Smooth muscle cell (in vitro differentiated cells): Measurements from ENCODE around the gene ZNF580. TPM values are rescaled to one million over a fixed set of nuclear protein-coding genes. Genes with fewer than 3 reads are reported as not detected.

Source experiments
- DNase-seq: peaks from one replicate; lab custom pipeline; 2025; ENCODE audit not compliant: unreplicated experiment; lab: John Stamatoyannopoulos, UW
- H2AFZ ChIP-seq: fragments of 200-600 bp; sonication (generic); 2 replicates; pipeline ENCODE4 v1.6.0; 2016; ENCODE audit warnings: antibody characterized with exemption, low read depth, mild to moderate bottlenecking
- H3F3A ChIP-seq: fragments of 200-600 bp; sonication (generic); 2 replicates; pipeline ENCODE4 v1.6.0; 2017; ENCODE audit warnings: antibody characterized with exemption, low read depth
- H3K27ac ChIP-seq: fragments of 200-600 bp; sonication (generic); 2 replicates; pipeline ENCODE4 v1.5.1; 2016; ENCODE audit warnings: low read depth, mild to moderate bottlenecking
- H3K27me3 ChIP-seq: fragments of 200-600 bp; sonication (generic); 2 replicates; pipeline ENCODE4 v1.6.1; 2016; ENCODE audit warnings: low read depth, mild to moderate bottlenecking
- H3K36me3 ChIP-seq: fragments of 200-600 bp; sonication (generic); 2 replicates; pipeline ENCODE4 v1.5.1; 2016; ENCODE audit warnings: low read depth
- H3K4me1 ChIP-seq: fragments of 200-600 bp; sonication (generic); 2 replicates; pipeline ENCODE4 v1.5.1; 2016; ENCODE audit warnings: low read depth
- H3K4me2 ChIP-seq: fragments of 200-600 bp; sonication (generic); 2 replicates; pipeline ENCODE4 v1.6.0; 2016; ENCODE audit warnings: mild to moderate bottlenecking
- H3K4me3 ChIP-seq: fragments of 200-600 bp; sonication (generic); 2 replicates; pipeline ENCODE4 v1.5.1; 2016; ENCODE audit warnings: mild to moderate bottlenecking
- H3K79me2 ChIP-seq: fragments of 200-600 bp; sonication (generic); 2 replicates; pipeline ENCODE4 v1.6.0; 2016; ENCODE audit warnings: low read depth, mild to moderate bottlenecking
- H3K9ac ChIP-seq: fragments of 200-600 bp; sonication (generic); 2 replicates; pipeline ENCODE4 v1.6.0; 2016; ENCODE audit warnings: low read depth
- H3K9me3 ChIP-seq: fragments of 200-600 bp; sonication (generic); replicated peaks from 2 replicates; pipeline ENCODE4 v1.5.1; 2016; ENCODE audit warnings: low read depth
- H4K20me1 ChIP-seq: fragments of 200-600 bp; sonication (generic); 2 replicates; pipeline ENCODE4 v1.6.0; 2016; ENCODE audit warnings: low read depth
- WGBS: methylation state at CpG from one replicate; pipeline ENCODE4 v1.1.7; 2016; ENCODE audit warnings: low lambda C conversion rate; 5-methylcytosine and 5-hydroxymethylcytosine counted together
- polyA plus RNA-seq: library from polyadenylated mRNA; unstranded; fragments of >200 nt; fragmentation: Nextera tagmentation; extraction: Ambion mirVana; gene quantifications from 2 replicates; pipeline ENCODE4 v1.2.1, GENCODE V29; 2016
- total RNA-seq: library from RNA; depleted of rRNA; stranded (reverse); fragments of >200 nt; gene quantifications from 2 replicates; pipeline ENCODE4 v1.2.3, GENCODE V29; 2014
- TF ChIP-seq, protein P1 (sequence below): fragments of 200-600 bp; sonication (generic); IDR thresholded peaks from 2 replicates; pipeline ENCODE4 v1.5.1; 2017; ENCODE audit warnings: borderline replicate concordance, mild to moderate bottlenecking, antibody characterized with exemption; ENCODE audit not compliant: insufficient read depth, poor library complexity, severe bottlenecking

Gene ZNF580
- total and polyA plus RNA-seq, 2 experiments from 2014 or later: 11.9 to 76.8 TPM

DNA sequence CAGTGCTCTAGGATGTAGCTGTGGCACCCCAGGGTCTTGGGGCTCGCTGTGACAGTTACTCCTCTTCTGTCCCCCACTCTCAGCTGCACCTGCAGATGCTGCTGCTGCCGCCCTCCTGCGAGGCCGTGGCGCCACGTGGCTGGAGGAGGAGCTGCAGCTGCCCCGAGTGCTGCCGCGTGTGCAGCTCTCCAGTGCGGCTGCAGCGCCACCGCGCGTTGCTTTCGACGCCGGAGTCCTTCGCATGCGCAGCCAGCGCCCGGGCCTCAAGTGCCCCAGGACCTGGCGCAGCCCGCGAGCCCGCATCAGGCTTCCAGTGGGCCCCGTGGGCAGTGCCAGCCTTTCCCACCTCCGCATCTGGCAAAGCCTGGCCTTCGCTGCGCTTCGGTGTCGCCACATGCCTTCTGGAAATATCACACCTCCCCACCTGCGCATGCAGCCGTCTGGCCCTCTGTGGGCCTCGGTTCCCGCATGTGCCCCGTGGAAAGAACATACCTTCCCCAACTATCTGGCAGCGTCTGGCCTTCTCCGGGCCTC is 692 bp upstream of the ZNF580 start:
- 57% methylated on average over 38 of the region's 38 CpGs for WGBS
- TF ChIP-seq, protein P1, sequence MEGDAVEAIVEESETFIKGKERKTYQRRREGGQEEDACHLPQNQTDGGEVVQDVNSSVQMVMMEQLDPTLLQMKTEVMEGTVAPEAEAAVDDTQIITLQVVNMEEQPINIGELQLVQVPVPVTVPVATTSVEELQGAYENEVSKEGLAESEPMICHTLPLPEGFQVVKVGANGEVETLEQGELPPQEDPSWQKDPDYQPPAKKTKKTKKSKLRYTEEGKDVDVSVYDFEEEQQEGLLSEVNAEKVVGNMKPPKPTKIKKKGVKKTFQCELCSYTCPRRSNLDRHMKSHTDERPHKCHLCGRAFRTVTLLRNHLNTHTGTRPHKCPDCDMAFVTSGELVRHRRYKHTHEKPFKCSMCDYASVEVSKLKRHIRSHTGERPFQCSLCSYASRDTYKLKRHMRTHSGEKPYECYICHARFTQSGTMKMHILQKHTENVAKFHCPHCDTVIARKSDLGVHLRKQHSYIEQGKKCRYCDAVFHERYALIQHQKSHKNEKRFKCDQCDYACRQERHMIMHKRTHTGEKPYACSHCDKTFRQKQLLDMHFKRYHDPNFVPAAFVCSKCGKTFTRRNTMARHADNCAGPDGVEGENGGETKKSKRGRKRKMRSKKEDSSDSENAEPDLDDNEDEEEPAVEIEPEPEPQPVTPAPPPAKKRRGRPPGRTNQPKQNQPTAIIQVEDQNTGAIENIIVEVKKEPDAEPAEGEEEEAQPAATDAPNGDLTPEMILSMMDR: peak; percentile 9

DNA sequence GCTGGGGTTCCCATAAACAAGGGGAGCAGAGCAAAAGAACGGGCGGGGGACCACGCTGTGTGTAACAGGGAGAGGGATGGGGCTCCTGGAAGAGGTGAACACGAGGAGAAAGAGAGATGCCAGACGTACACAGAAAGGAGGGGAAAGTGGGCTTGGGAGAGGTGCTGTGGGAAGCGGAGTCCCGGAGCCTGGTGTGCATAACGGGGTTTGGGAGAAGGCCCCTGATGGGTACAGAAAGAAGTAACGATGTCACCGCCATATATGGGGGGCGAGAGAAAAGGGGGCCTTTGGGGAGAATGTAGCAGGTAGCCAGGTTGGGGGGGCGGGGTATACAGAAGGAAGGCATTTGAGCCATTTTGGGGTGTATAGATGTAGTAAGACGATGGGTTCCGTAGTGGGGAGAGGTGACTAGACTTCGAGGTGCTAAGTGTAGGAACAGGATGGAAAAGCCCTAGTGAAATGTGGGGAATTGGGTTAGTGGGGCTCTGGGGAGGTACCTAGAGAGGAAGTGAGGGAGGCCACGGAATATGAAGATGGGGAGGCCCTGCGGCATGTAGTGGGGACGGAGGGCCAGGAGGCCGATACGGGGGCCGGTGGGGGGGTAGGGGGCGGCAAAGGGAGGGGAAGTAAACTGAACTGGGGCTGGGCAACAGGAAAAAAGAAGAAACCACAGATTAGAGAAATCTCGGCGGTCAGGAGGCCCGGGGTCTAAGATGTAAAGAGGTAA is 787 bp downstream of the ZNF580 start:
- no peak for DNase-seq
- no peaks in the 10 kb centered on the region for H3K9me3 ChIP-seq
- H3K4me2 ChIP-seq: peak overlapping the region; percentile 97
- peak overlapping the region; percentile 79 for H3K4me3 ChIP-seq
- no peaks in the 10 kb centered on the region for H4K20me1 ChIP-seq
- H3F3A ChIP-seq: peaks cover 12% of the 10 kb centered on the region
- TF ChIP-seq, protein P1: no peak
- no peaks in the 10 kb centered on the region for H3K27me3 ChIP-seq
- peak overlapping the region; percentile 81 for H2AFZ ChIP-seq
- peak overlapping the region; percentile 80 for H3K9ac ChIP-seq
- WGBS: 2% methylated on average over 23 of the region's 25 CpGs
- peak overlapping the region; percentile 62 for H3K27ac ChIP-seq
- H3K79me2 ChIP-seq: peaks cover 57% of the 10 kb centered on the region
- H3K4me1 ChIP-seq: peaks cover 15% of the 10 kb centered on the region
- H3K36me3 ChIP-seq: no peaks in the 10 kb centered on the region

More for the DNA sequence above, 692 bp upstream of the ZNF580 start:
- H2AFZ ChIP-seq: no peak overlapping the region
- H4K20me1 ChIP-seq: no peaks in the 10 kb centered on the region
- H3K27ac ChIP-seq: peak overlapping the region; percentile 62
- H3K9me3 ChIP-seq: no peaks in the 10 kb centered on the region
- peak overlapping the region; percentile 79 for H3K4me3 ChIP-seq
- no peak for DNase-seq
- H3K79me2 ChIP-seq: peaks cover 57% of the 10 kb centered on the region
- H3K27me3 ChIP-seq: no peaks in the 10 kb centered on the region
- peaks cover 23% of the 10 kb centered on the region for H3K4me1 ChIP-seq
- no peaks in the 10 kb centered on the region for H3K36me3 ChIP-seq
- H3K4me2 ChIP-seq: peak overlapping the region; percentile 97
- peak overlapping the region; percentile 80 for H3K9ac ChIP-seq
- peaks cover 15% of the 10 kb centered on the region for H3F3A ChIP-seq

- Histone ChIP-seq H3K4me3 (peak overlapping the region; percentile 79), H2AFZ (no peak overlapping the region), H3K9me3 (no peaks in the 10 kb centered on the region), H3K4me2 (peak overlapping the region; percentile 97), H3F3A (peaks cover 19% of the 10 kb centered on the region), H3K27me3 (no peaks in the 10 kb centered on the region), H4K20me1 (no peaks in the 10 kb centered on the region), H3K9ac (peak overlapping the region; percentile 80), H3K4me1 (peaks cover 21% of the 10 kb centered on the region), H3K79me2 (peaks cover 58% of the 10 kb centered on the region), H3K27ac (peak overlapping the region; percentile 62), H3K36me3 (no peaks in the 10 kb centered on the region)
- DNase-seq: no peak
- TF ChIP-seq, protein P1: no peak
- WGBS: under 1% methylated on average over 47 of the region's 65 CpGs
These were observed 1.6 kb downstream of the ZNF580 start for GRCh38 chr19:55642153-55643002.
